Endothelial cell of umbilical vein (primary cell): ENCODE results near the gene ROMO1. TPM values are rescaled to one million over a fixed set of nuclear protein-coding genes. Genes with fewer than 3 reads are reported as not detected.

Experiments used
- BruUV-seq: library from RNA; stranded (reverse); fragments of 400-500 nt; replicated peaks from 2 replicates; lab custom pipeline; 2021; lab: Mats Ljungman, UMichigan
- CTCF ChIA-PET: fragments of 300-600, 350-600 bp; sonication (Branson Sonifier 250); formaldehyde crosslinking; loops from one replicate; lab custom pipeline; 2021; ENCODE audit warnings: antibody characterized with exemption, inconsistent platforms; lab: Charles Lee
- POLR2A ChIA-PET: fragments of 300-600, 350-600 bp; sonication (Branson Sonifier 250); formaldehyde crosslinking; loops from one replicate; lab custom pipeline; 2021; ENCODE audit warnings: antibody characterized with exemption, inconsistent platforms; lab: Charles Lee
- DNase-seq: peaks from one replicate; pipeline ENCODE4 v3.0.0-alpha.2; 2011; ENCODE audit warnings: low read depth, low spot score
- FAIRE-seq: peaks from 2 replicates; lab custom pipeline; 2011; peaks lifted over from hg19 to GRCh38; lab: Jason Lieb, UNC
- H2AFZ ChIP-seq: 2 replicates; pipeline ENCODE4 v1.6.0; 2012; ENCODE audit warnings: low read depth, low read length, control low read depth, inconsistent platforms
- H3K27ac ChIP-seq: 2 replicates; pipeline ENCODE4 v1.5.1; 2011; ENCODE audit warnings: low read depth, mild to moderate bottlenecking, control low read depth, low read length, moderate library complexity; ENCODE audit not compliant: insufficient read depth
- H3K27me3 ChIP-seq, 2 experiments: 2 replicates each; pipeline versions ENCODE4 v1.6.0 to v1.6.1; 2011; ENCODE audit warnings: low read length in 2 of 2, mixed read lengths in 1 of 2; ENCODE audit not compliant: control insufficient read depth in 2 of 2, insufficient read depth in 2 of 2
- H3K36me3 ChIP-seq, 2 experiments: 2 replicates in 1 of 2; 3 replicates in 1 of 2; pipeline ENCODE4 v1.5.1; 2011; ENCODE audit warnings: low read length in 2 of 2, mild to moderate bottlenecking in 1 of 2, moderate library complexity in 1 of 2; ENCODE audit not compliant: control insufficient read depth in 2 of 2, insufficient read depth in 2 of 2; ENCODE audit errors: extremely low read depth in 1 of 2
- H3K4me1 ChIP-seq: 3 replicates; pipeline ENCODE4 v1.5.1; 2011; ENCODE audit warnings: mild to moderate bottlenecking, low read length; ENCODE audit not compliant: control insufficient read depth, insufficient read depth; ENCODE audit errors: extremely low read depth
- H3K4me2 ChIP-seq: 2 replicates; pipeline ENCODE4 v1.6.1; 2011; ENCODE audit warnings: low read length, control low read depth, mixed read lengths; ENCODE audit not compliant: insufficient read depth
- H3K4me3 ChIP-seq, 3 experiments: fragments of 200-600 bp in 1 of 3; sonication (generic), shearing (Covaris generic) in 1 of 3; replicated peaks in 1 of 3; 2 replicates each; pipeline ENCODE4 v1.5.1; 2011 to 2016; ENCODE audit warnings: control low read depth in 3 of 3, low read length in 3 of 3, mild to moderate bottlenecking in 2 of 3, inconsistent platforms in 1 of 3, low read depth in 1 of 3, moderate library complexity in 1 of 3; ENCODE audit not compliant: insufficient read depth in 1 of 3
- H3K79me2 ChIP-seq: 2 replicates; pipeline ENCODE4 v1.6.0; 2012; ENCODE audit warnings: low read length, inconsistent platforms; ENCODE audit not compliant: control insufficient read depth, insufficient read depth
- H3K9ac ChIP-seq: replicated peaks from 2 replicates; pipeline ENCODE3; 2011; ENCODE audit warnings: low read length, control low read depth; ENCODE audit not compliant: insufficient read depth; ENCODE audit errors: extremely low read depth
- H3K9me1 ChIP-seq: replicated peaks from 3 replicates; pipeline ENCODE4 v1.6.0; 2011; ENCODE audit warnings: mild to moderate bottlenecking, low read length; ENCODE audit not compliant: control insufficient read depth, insufficient read depth; ENCODE audit errors: extremely low read depth
- H3K9me3 ChIP-seq: replicated peaks from 2 replicates; pipeline ENCODE4 v1.5.1; 2012; ENCODE audit warnings: low read length, inconsistent platforms; ENCODE audit not compliant: control insufficient read depth, insufficient read depth
- H4K20me1 ChIP-seq: replicated peaks from 2 replicates; pipeline ENCODE3; 2011; ENCODE audit warnings: mild to moderate bottlenecking, low read length; ENCODE audit not compliant: control insufficient read depth, insufficient read depth; ENCODE audit errors: extremely low read depth
- CTCF ChIP-seq, 2 donors: IDR thresholded peaks; 1 replicate in 1 of 2; 2 replicates in 1 of 2; pipeline ENCODE4 v1.5.1; 2011; ENCODE audit warnings: low read length in 2 of 2, mild to moderate bottlenecking in 2 of 2, moderate library complexity in 2 of 2, control low read depth in 1 of 2, inconsistent platforms in 1 of 2, low read depth in 1 of 2; ENCODE audit not compliant: insufficient read depth in 1 of 2; ENCODE audit errors: extremely low read depth in 1 of 2
- EZH2 ChIP-seq: IDR thresholded peaks from 2 replicates; pipeline ENCODE4 v1.6.1; 2012; ENCODE audit warnings: borderline replicate concordance, low read depth, mild to moderate bottlenecking, moderate library complexity, low read length, inconsistent platforms; ENCODE audit not compliant: severe bottlenecking
- FOS ChIP-seq: IDR thresholded peaks from 2 replicates; pipeline ENCODE4 v1.6.1; 2011; ENCODE audit warnings: mild to moderate bottlenecking, low read length, moderate library complexity, borderline replicate concordance; ENCODE audit not compliant: insufficient read depth
- GATA2 ChIP-seq: IDR thresholded peaks from 2 replicates; pipeline ENCODE4 v1.7.0; 2011; ENCODE audit warnings: low read depth, mild to moderate bottlenecking, moderate library complexity, mixed read lengths, low read length; ENCODE audit not compliant: insufficient read length, insufficient read depth
- JUN ChIP-seq: IDR thresholded peaks from 2 replicates; pipeline ENCODE4 v1.6.1; 2011; ENCODE audit warnings: borderline replicate concordance, low read depth; ENCODE audit not compliant: insufficient read length, insufficient read depth
- MAX ChIP-seq: IDR thresholded peaks from 2 replicates; pipeline ENCODE4 v1.6.1; 2011; ENCODE audit not compliant: insufficient read depth, insufficient read length
- MYC ChIP-seq: IDR thresholded peaks from one replicate; pipeline ENCODE4 v1.6.1; 2011; ENCODE audit warnings: mild to moderate bottlenecking, low read depth, low read length
- POLR2A ChIP-seq: IDR thresholded peaks from 2 replicates; pipeline ENCODE4 v1.6.1; 2012; ENCODE audit warnings: low read depth, mild to moderate bottlenecking, control low read depth, low read length
- POLR2AphosphoS5 ChIP-seq: IDR thresholded peaks from 2 replicates; pipeline ENCODE4 v1.6.1; 2012; ENCODE audit warnings: low read depth, mild to moderate bottlenecking, control low read depth, low read length, moderate library complexity; ENCODE audit not compliant: insufficient read depth
- dilution Hi-C: fragments of 300-500 bp; cut with MboI; formaldehyde crosslinking; loops from one replicate; pipeline ENCODE4 v1.15.0; 2019; ENCODE audit warnings: low sequenced_read_pairs; ENCODE audit not compliant: extremely low pct_ligation_motif_present
- intact Hi-C: fragments of 100-400 bp; cut with micrococcal nuclease; formaldehyde crosslinking; loops from one replicate; pipeline ENCODE4 v1.10.0; 2022
- polyA plus RNA-seq, 4 experiments: library from polyadenylated mRNA; depleted of rRNA in 3 of 4; stranded (reverse) in 3 of 4; unstranded in 1 of 4; fragments of >200 nt; gene quantifications; 2 replicates each; pipeline versions ENCODE4 v1.2.1 to v1.2.3, GENCODE V29; 2011 to 2012; ENCODE audit warnings: missing spikeins in 1 of 4
- total RNA-seq: library from RNA; stranded (reverse); gene quantifications from 2 replicates; pipeline ENCODE4 v1.2.3, GENCODE V29; 2021

The ROMO1 gene
- total and polyA plus RNA-seq, 2 donors (not counting 3 experiments of a cell fraction or from before 2014, with no cell fraction given) = 174 to 1,099 TPM

DNA sequence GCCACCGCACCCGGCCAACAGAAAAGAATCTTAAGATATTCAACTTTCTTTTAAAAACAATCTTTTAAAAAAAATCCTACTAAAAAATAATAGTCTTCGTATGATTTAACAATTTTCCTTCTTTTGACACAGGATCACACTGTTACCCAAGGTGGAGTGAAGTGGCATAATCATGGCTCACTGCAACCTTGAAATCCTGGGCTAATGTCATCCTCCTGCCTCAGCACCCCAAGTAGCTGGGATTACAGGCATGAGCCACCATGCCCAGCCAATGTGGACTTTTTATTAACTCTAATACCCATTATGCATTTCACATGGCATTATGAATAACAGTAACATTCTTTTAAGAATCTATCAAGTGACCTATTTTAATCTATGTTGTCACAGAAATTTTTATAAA, 22.0 kb downstream of the ROMO1 start:
- Histone ChIP-seq H3K4me1 (no peaks in the 10 kb centered on the region), H3K79me2 (peaks cover 86% of the 10 kb centered on the region), H3K9me3 (no peaks in the 10 kb centered on the region), H4K20me1 (peaks cover 8% of the 10 kb centered on the region), H3K9me1 (no peaks in the 10 kb centered on the region), H3K4me2 (no peak overlapping the region), H3K9ac (no peak overlapping the region), H2AFZ (no peak overlapping the region), H3K27ac (no peak overlapping the region), H3K4me3 (no peak overlapping the region), H3K36me3 (peaks cover 54 to 58% of the 10 kb centered on the region in 2 experiments), H3K27me3 (no peaks in the 10 kb centered on the region)
- TF ChIP-seq MAX (no peak), EZH2 (no peak), POLR2AphosphoS5 (no peak)
- POLR2A ChIA-PET = interaction anchor here (1.1 to 1.3 kb wide), 2 partner anchors 13 to 21 kb away, joined by 3 to 9 read pairs; partner anchors contain the start of gene RBM39
- intact Hi-C loops = loop anchor here (2.0 kb wide), 1 partner anchor 14 kb away; no protein-coding TSS in a partner anchor
- DNase-seq = no peak
- FAIRE-seq = no peak
- dilution Hi-C loops = no loop called here
- no TSS peak for BruUV-seq
- CTCF ChIA-PET = no interaction called here

DNA sequence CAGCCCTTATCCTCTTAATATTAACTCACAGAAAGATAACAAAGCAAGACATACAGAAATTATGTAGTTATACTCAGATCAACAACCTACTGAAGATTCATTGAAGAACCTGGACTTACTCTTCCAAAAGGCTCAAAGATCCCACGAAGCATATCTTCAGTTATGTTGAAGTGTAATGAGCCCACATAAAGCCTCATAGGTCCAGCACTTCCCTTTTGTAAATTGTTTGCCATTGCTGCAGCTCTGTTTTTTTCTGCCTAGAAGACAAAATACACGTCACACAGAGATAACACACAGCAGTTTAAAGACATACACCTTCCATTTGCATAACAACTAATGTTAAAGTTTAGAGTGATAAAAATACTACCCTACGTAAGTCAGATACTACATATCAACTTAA, 22.4 kb downstream of the ROMO1 start:
- Histone ChIP-seq H3K36me3 (peaks cover 55 to 57% of the 10 kb centered on the region in 2 experiments), H3K9ac (no peak overlapping the region), H4K20me1 (peaks cover 8% of the 10 kb centered on the region), H3K9me3 (no peaks in the 10 kb centered on the region), H3K27me3 (no peaks in the 10 kb centered on the region), H3K27ac (no peak overlapping the region), H2AFZ (no peak overlapping the region), H3K79me2 (peaks cover 86% of the 10 kb centered on the region), H3K4me2 (no peak overlapping the region), H3K4me1 (no peaks in the 10 kb centered on the region), H3K9me1 (no peaks in the 10 kb centered on the region), H3K4me3 (no peak overlapping the region)
- TF ChIP-seq EZH2 (no peak), CTCF (IDR thresholded peaks at IDR 0.05; ENCODE audit: extremely low read depth in 1 of 2, insufficient read depth in 1 of 2, low read depth in 1 of 2, low read length in 2 of 2) (no peak), POLR2A (no peak), MAX (no peak), MYC (no peak), FOS (no peak), JUN (no peak), GATA2 (no peak), POLR2AphosphoS5 (no peak)
- FAIRE-seq = no peak
- no peak for DNase-seq
- dilution Hi-C loops = no loop called here
- CTCF ChIA-PET = no interaction called here
- no TSS peak for BruUV-seq
- POLR2A ChIA-PET = interaction anchor here (0.8 to 1.3 kb wide), 2 partner anchors 14 to 21 kb away, joined by 3 to 9 read pairs; partner anchors contain the start of gene RBM39
- intact Hi-C loops = loop anchor here (2.0 kb wide), 1 partner anchor 13 kb away; no protein-coding TSS in a partner anchor
